ENCODE data around the gene ALPG.
A peak's percentile ranks its signal among the peaks of the same experiment; 100 is the strongest.
"Not testable (repeated sequence)": the region's sequence is repeated elsewhere in the genome, so short reads cannot be mapped to it uniquely, and the experiment has no call there.

ALPG gene

GRCh38 chr2:232442431-232442830 is 35.8 kb downstream of the ALPG start:
- DNase-seq, result not testable (repeated sequence)

- not testable (repeated sequence) for DNase-seq
Measured at GRCh38 chr2:232443047-232443446, 36.4 kb downstream of the ALPG start.

GRCh38 chr2:232443669-232444408 is 37.2 kb downstream of the ALPG start:
- DNase-seq, result not testable (repeated sequence)

GRCh38 chr2:232444409-232445148 is 37.9 kb downstream of the ALPG start:
- peak; percentile 46 for DNase-seq

GRCh38 chr2:232445149-232445885 is 38.7 kb downstream of the ALPG start:
- DNase-seq, result not testable (repeated sequence)

GRCh38 chr2:232446266-232446777 is 39.7 kb downstream of the ALPG start:
- DNase-seq, result not testable (repeated sequence)

- no peak for DNase-seq
Measured at GRCh38 chr2:232447091-232447620, 40.5 kb downstream of the ALPG start.

GRCh38 chr2:232447638-232448303 is 41.1 kb downstream of the ALPG start:
- no peak for DNase-seq

GRCh38 chr2:232448304-232448690 is 41.7 kb downstream of the ALPG start:
- DNase-seq, result no peak

- DNase-seq, result no peak
Measured at GRCh38 chr2:232449964-232450363, 43.3 kb downstream of the ALPG start.

- DNase-seq, result not testable (repeated sequence)
Measured at GRCh38 chr2:232451645-232452044, 45.0 kb downstream of the ALPG start.

- DNase-seq, result no peak
Measured at GRCh38 chr2:232454630-232455029, 48.0 kb downstream of the ALPG start.

GRCh38 chr2:232455426-232456255 is 49.0 kb downstream of the ALPG start, which contains the start of gene ALPI:
Gene ALPI (plus strand): TSS chr2:232456153. CDS start chr2:232456200, 47 bp downstream.
- no peak for DNase-seq

- DNase-seq, result no peak
Measured at GRCh38 chr2:232456296-232457120, 49.9 kb downstream of the ALPG start.

GRCh38 chr2:232457121-232458011 is 50.7 kb downstream of the ALPG start:
- no peak for DNase-seq

- no peak for DNase-seq
Measured at GRCh38 chr2:232458051-232458660, 51.5 kb downstream of the ALPG start.

GRCh38 chr2:232458661-232459418 is 52.2 kb downstream of the ALPG start:
- DNase-seq, result no peak

GRCh38 chr2:232459419-232460035 is 52.9 kb downstream of the ALPG start:
- DNase-seq, result no peak

Data from activated gamma-delta T cell treated with Interleukin-2 at 50 U/mL for 16 hours (primary cell).